Smooth muscle cell of the coronary artery (primary cell): Measurements from ENCODE around the gene GPR21. TPM values are rescaled to one million over a fixed set of nuclear protein-coding genes. Genes with fewer than 3 reads are reported as not detected.

Source experiments
- total RNA-seq: library from RNA; depleted of rRNA; stranded (reverse); fragments of >200 nt; gene quantifications from 2 replicates; pipeline ENCODE4 v1.2.3, GENCODE V29; 2014; ENCODE audit warnings: low replicate concordance

GPR21 gene, protein sequence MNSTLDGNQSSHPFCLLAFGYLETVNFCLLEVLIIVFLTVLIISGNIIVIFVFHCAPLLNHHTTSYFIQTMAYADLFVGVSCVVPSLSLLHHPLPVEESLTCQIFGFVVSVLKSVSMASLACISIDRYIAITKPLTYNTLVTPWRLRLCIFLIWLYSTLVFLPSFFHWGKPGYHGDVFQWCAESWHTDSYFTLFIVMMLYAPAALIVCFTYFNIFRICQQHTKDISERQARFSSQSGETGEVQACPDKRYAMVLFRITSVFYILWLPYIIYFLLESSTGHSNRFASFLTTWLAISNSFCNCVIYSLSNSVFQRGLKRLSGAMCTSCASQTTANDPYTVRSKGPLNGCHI
- 0.83 and 2.6 TPM in 2 replicates for total RNA-seq

GRCh38 chr9:123033352-123033751 is at the start of gene GPR21:
GPR21 (plus strand) TSS chr9:123033667; CDS start chr9:123034567, 900 bp downstream.

Other genes starting within 250 kb of the GPR21 start
- not detected in 2 replicates for gene OR5C1, start 244.7 kb upstream of the GPR21 start, total RNA-seq
- gene OR1K1, start 233.5 kb upstream of the GPR21 start, total RNA-seq: not detected in 2 replicates
- gene PDCL, start 205.1 kb upstream of the GPR21 start, total RNA-seq: 41.3 and 79.8 TPM in 2 replicates
- gene RC3H2, start 128.3 kb upstream of the GPR21 start, total RNA-seq: 33.3 and 38.3 TPM in 2 replicates
- gene ZBTB6, start 120.3 kb upstream of the GPR21 start, total RNA-seq: 4.8 and 11.0 TPM in 2 replicates
- 1.4 and 1.8 TPM in 2 replicates for gene ZBTB26, start 102.2 kb upstream of the GPR21 start, total RNA-seq
- gene RABGAP1, start 92.6 kb upstream of the GPR21 start, total RNA-seq: 30.7 and 37.9 TPM in 2 replicates
- gene STRBP, start 234.9 kb downstream of the GPR21 start, total RNA-seq: 1.9 and 4.7 TPM in 2 replicates